Fibroblast of skin of back (primary cell): ENCODE data around the gene KITLG.
"Not testable (repeated sequence)": the region's sequence is repeated elsewhere in the genome, so short reads cannot be mapped to it uniquely, and the experiment has no call there.

ENCODE experiments used
- DNase-seq: peaks from one replicate; pipeline ENCODE4 v3.0.0-alpha.2; 2013

KITLG gene

DNA sequence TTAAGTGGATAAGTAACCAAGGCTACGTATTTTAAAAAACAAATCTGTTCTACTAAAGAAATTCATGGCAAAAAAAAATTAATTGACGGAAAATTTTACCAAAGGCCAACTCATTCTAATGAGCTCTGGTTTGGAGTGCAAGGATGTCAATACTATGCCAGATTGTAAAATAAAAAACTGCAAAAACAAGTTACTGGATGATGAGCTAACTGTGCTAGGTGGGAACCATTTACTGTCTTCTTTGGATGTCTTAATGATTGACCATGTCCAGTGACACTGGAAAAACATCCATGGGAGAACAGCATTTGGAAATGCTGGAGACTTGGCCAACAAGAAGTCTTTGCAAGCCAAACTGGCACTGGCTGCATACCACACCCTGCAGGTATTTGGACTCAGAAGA lies 41.6 kb downstream of the KITLG start:
- no peak for DNase-seq

DNA sequence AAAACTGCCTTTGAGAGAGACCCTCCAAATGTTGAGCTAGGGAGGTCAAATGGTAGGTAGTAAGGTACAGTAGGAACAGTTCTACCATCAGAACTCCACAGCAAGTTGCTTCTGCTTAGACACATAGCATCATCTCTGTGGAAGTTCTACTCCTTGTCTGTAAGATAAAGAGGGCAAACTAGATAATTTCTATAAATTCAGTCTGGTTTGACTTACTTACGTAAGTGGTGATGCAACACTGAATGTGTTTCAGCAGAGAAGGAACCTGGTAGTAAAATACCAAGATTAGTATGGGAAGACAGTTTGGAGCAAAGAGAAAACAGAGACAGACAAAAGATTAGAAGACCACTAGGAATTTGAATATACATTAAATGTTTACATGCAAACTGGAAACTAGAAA lies 42.0 kb downstream of the KITLG start:
- no peak for DNase-seq

DNA sequence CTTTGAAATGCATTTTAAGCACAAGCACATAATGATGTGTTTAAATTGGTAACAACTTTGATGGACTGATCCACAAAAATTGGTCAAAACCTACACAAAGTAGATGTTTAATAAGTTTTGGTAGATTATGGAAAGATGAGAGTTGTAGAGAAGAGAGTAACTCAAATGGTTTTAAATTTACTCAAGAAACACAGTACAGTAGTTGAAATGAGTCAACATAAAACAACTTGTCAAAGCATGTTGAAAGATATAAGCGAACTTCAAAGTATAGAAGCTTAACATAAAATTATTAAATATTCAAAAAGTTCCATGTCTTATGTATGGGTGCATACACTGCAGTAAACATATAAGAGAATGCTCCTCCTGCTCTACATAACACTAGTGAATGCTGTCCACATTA lies 49.4 kb downstream of the KITLG start:
- no peak for DNase-seq

DNA sequence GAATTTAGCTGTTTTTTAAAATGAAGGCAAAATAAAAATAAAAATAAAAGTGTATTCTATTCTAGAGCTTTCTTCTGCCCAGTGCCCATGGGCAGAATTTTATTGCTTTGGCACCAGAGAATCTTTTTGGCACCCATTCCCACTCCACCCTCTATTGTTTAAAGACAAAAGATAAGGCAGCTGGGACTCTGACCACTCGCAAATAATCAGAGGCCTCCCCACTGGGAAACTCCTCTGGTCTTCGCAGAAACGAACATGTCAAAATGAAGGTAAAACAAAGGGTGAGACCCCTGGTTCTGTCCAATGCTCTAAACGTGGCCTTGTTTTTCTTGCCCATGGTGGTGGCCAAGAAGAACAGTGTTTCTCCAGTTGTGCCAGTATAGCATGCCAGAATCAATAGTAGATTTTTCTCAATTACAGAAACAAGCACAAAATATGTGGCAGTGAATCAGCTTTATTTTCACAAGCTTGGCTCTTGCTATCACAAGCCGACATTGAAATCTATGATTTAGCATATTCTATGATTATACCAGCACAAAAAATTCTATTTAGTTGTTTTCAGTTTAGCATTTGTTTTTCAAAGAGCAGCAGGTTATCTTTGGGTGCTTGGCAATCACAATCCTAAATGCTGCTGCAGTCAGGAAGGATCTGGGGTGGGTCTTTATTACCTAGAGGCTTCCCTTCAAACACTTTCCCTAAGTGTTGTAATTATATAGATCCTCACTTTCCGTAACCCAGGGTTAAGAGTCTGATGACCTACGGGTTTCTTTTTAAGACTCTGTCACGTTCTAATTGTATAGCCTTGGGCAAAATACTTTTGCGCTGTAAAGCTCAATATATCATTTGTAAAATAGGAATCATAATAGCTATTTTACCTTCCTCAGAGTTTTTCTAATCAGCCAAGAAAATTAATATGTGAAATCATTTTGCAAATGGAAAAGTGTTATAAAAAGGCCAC lies 50.5 kb downstream of the KITLG start:
- DNase-seq = no peak

DNA sequence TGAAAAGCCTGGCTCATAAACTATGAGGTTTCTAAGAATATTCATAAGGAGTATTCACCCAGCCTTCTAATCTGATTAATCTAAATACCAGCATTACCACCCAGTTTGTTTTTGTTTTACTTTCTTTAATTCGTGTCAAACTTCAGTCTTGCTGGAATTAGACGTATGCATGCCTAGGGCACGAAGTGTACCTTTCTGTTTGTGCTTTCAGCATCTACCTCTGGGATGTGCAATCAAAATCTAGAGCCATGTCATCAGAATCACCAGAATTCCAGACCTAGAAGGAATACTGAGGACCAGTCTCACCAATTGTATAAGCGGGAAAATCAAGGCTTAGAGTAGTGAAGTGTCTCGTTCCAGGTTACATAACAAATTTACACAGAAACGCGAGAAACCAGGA lies 57.3 kb downstream of the KITLG start:
- DNase-seq = no peak

DNA sequence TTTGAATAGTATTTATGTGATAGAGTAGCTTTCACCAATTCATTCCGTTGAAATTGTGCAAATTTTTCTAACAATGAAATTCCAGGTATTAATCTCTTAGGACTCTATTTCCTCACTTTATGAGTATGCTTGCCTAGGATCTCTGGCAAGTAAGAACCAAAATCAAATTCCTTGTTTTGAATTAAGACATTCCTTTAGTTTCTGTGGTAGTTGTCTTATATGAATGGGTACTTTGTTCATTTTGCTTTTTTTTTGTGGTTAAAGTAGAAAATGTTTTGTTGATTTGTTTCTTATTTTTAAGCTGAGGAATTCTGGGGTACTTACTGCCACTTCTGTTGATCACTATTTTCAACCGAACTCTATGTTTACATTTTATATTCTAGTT lies 59.8 kb downstream of the KITLG start:
- DNase-seq = no peak

DNA sequence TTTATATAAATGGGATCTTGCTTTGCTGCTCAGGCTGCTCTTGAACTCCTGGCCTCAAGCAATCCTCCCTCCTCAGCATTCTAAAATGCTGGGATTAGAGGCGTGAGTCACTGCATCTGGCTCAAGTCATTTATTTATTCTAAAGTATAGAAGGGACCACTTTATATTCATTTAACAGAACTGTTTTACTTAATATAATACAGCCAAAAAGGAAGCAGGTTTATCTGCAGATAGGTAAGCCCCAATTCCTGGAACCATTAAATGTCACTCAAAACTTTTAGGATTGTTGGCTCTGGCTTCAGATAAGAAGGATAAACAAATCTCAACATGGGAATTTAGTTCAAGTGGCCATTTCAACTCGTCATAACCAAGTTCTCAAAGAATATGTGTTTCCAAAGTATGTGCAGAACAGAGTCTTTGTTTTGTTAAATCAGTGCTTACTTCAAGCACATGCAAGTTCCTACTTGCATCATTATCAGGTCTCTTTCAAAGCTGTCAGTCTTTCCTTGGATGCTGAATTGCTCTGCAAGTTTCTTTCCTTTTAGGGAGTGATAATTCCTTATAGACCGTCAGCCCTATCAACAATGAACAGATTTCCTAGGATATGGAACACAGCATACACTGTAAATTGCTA lies 60.4 kb downstream of the KITLG start:
- no peak for DNase-seq

DNA sequence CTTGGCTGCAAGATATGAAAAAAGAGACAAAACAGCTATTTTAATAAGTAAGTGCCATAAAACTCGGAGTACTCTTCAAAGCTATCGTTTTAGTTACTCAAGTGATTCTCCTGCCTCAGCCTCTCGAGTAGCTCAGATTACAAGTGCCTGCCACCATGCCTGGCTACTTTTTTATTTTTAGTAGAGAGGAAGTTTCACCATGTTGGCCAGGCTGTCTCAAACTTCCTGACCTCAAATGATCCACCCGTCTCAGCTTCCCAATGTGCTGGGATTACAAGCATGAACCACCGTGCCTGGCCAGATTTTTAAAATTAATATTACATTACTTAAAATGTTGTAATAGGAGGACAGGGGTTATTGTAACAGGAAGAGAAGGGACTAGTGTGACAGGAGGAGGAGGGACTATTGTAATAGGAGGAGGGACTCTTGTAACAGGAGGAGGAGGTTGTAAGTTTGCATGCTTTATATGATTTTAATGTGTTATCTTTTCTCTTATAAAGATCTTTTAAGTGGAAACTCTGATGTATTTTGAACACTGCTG lies 61.3 kb downstream of the KITLG start:
- DNase-seq = no peak

DNA sequence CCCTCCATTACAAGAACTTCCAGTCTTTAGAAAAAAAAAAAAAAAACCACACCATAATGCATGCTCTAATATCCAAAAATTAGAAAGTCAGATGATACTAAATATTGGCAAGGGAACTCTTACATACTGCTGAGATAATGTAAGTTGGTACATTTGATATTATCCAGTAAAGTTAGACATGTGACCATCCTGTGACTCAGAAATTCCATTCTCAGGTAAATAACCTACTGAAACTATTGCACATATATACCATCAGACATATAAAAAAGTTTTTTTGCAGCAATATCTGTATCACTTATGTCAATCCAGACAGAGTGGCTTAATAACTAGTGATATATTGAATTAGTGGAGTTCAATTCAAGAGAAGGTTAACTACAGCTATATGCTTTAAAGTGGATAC lies 63.5 kb downstream of the KITLG start:
- no peak for DNase-seq

DNA sequence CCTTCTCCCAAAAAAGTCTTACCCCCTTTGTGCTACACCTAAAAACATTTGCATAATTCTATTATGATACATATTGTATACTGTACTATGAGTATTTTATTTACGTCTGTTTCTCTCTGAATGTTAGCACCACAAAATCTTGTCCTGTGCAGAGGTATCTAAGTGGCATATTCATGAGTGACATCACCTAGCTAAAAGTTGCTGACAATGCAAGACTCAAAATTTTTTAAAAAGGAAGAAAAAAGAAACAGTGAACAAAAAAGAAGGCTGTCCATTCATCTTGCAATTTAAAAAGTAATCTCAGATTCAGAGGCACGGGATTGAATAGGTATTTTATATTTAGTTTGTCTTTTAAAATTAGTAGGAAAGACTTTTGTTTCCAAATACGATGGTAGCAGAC lies 69.4 kb downstream of the KITLG start:
- no peak for DNase-seq

DNA sequence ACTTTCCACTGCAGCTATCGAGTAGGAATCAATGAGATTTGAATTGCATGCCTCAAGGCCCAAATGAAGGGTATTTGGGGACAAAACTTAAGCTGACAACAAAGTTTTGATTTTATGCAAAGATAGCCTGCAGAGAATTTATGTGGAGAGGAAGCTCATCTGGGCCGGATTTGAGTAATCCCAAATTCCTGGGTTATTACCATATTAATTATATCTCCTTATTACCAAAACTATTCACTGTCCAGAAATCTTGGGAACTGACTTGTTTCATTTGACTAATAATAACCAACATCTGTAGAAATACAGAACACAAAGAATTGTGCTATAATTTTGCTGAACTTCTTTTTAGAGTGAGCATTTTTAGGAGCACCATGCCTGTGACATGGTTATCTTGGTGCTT lies 70.4 kb downstream of the KITLG start:
- DNase-seq = no peak

DNA sequence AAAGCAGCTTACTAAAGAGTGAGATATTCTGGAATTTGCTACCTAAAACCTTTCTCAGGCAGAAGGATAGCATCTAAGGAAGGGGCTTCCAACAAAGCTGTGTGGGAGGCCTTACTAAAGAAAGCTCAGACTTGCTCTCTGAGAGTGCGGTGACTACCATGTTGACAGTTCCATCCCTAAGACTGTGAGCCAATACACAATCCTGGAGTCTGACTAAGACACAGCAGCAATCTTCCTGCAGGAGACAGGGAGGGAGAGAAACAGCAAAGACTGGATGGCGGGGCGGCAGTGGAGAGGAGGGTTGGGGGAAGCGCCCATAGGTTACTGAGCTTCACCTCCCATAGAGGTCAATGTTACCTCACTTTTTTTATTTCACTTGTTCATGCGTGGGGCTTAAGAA lies 70.9 kb downstream of the KITLG start:
- DNase-seq = peak; percentile 57

DNA sequence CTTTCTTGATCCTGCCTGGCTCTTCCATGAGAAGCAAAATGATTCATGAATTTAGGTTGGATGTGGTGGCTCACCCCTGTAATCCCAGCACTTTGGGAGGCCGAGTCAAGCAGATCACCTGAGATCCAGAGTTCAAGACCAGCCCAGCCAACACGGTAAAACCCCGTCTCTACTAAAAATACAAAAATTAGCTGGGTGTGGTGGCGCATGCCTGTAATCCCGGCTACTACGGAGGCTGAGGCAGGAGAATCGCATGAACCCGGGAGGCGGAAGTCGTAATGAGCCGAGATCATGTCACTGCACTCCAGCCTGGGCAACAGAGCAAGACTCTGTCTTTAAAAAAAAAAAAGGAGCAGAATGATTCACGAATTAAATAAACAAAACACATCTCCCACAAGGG lies 72.4 kb downstream of the KITLG start:
- DNase-seq = not testable (repeated sequence)

DNA sequence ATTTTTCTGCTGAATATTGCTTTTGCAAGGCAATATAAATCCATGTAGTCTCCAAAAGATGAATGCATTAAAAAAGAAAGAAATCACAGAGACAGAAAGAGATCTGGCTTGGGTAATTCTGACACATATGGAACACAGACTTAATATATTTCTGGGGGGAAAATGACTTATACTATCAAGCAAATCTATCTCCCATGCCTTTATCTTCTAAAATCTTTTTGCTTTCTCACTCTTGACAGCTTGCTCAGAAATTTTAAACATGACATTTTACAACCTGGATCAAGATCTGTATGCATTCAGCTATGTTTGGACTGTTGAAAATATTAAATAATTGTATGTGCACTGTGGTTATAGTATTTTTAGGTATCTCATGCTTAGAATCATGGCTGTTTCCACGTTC lies 73.0 kb downstream of the KITLG start:
- no peak for DNase-seq

DNA sequence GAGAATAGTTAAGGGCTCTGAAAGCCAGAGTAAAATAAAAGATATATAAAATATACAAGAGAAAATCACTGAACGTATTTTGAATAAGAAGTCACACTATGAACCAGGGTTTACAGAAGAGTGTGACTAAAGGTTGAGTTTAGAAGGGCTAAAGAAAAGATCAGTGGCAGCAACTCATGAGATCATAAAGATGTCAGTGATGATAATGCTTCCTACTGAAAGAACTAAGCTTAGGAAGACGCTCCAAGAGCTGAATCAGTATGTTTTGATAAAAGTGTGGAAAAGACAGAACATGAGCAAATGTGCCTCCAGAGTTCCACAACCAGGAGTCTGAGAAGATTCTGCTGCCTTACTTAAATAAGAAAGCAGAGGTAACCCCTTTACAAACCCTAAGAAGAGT lies 74.6 kb downstream of the KITLG start:
- no peak for DNase-seq

DNA sequence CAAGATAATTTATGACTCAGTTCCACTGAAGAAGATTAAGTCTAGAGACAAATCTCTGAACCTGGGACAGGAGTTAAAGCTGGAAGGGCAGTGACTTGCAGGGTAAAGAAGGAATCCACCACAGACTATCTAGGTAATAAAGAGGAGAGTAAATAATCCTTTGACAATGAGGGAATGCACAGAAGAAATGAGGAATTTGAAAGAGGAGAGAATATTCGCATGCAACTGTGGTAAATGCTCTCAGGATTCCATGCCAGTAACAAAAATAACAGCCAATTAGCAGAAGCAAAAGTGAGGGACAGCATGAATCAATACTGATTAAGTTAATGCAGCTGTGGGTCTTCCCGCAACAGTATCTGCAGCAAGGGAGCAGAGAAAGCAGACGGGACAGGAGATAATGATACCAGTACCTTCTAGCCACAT lies 77.0 kb downstream of the KITLG start:
- no peak for DNase-seq

DNA sequence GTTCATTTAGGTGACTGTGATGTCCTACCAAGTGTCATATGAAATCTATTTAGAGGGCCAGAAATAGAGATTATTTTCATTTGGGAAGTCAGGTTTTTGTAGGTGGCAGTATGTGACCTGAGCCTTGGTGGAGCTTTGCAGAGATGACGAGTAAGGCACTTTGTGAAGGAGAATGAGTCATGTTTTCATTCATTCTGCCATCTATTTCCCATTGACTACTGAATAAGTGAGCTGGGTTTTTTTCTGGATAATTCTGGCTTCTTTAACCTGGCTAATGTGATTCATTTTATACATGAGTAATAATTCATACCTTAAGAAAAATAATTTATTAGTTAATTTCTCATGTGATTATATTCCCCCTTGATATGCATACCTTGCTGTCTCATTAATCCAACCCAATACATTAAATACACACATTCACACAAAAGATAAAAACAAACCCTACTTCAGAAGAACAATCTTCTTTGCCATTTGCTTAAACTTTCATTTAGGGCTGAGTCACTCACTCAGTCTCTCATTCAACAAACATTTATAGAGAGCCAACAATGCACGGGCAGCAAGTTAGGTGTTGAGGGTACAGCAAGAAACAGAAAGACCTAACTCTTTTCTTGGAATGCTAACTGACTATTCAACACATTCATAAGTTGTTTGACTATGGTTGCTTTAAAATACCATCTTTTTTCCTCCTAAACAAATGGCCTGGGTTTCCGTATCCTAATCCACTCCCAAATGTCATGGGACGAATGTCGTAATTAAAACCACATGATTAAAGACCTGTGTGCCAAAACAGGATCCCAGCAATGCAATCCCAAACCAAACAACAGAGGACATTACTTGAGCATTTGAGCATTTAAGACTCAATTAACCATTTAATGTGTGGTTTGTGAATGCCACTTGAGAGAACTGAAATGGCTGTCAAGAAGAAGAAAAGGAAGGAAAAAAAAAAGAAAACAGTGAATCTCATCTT lies 78.0 kb downstream of the KITLG start:
- peak; percentile 33 for DNase-seq

DNA sequence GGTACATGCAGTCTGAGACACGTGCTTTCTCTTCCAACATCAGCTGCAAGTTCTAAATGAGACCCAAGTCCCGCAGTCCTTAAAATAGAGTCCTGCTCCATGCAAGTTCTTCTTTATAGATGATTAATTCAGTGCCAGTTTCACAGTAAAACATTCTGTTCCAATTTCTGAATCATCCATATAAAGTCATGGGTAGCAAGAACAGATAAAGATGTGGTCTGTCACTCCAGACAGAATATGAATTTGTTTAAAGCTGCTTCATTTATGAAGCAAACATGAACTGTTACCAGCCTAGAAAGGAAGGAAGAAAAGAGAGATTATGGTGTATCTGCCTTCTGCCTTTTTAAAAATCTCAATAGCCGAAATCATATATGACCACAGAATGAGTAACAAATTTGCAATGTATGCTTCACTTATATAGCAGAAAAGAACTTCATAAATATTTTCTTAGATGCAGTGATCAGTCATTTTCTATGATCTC lies 83.3 kb downstream of the KITLG start:
- DNase-seq = peak; percentile 70

DNA sequence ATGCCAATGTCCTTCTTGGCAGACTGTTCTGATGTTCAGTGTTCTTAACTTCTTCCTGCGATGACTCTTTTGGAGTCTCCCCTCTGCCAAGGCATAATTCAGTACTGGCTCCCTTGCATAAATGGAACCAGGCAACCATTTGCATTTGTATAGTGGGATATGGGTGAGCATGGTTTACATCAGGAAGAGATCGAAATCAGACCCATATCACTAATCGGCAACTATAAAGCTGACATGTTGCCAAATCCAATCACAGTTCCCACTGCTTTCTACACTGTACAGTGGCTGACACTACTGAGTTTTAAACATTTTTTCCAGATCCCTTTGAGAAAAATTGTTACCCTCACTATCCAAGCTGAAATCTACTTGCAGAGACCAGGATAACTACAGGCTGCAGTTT lies 83.8 kb downstream of the KITLG start:
- no peak for DNase-seq

DNA sequence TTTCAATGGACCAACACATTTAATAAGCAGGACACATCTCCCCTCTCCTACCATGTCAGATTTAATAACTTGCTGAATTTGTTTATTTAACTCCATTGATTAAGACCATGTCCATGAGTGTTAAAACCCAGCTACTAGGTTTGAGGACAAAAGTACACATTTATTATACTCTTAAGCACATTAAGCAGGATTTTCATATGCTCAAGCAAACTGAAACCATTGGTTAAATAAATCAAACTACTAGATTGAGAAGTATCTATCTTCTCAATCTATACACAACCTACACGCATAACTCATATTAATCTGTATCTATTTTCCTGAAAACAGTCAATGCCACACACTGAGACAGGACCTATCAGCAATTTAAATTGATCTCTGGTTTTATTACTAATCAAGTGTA lies 85.2 kb downstream of the KITLG start:
- DNase-seq = no peak

DNA sequence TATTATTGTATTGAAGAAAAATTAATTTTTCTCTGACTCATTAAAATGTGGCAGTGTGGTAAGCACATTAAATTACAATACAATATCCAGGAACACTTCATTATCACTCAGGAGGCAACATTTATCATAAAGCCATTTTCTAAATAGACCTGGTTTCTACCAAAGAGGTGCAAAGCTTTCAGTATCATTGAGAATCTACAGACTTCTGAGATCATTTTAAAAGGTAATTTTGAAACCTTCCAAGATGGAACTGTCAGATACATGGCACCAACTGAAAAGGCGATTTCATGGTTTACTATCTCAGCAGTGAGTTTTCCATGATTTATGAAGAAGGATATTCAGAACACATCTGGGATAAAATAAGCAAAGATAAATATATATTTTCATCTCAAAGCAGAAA lies 85.8 kb downstream of the KITLG start:
- no peak for DNase-seq

DNA sequence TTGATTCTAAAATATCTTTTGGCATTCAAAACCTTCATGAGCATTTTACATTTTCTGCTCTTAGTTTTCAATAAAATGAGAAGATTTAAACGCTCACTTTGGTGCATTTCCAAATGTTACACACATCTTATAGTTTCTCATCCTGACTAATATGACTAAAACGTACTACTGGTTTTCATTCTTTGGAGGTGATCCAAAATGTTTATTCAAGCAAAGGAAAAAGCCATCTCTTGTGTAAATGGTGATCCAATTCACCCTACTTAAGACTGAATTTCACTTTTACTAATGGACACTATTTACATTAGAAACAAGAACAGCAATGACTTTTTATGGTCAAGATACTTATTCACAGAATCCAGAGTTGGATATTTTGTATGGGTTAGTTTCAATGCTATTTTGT lies 86.6 kb downstream of the KITLG start:
- peak; percentile 93 for DNase-seq

DNA sequence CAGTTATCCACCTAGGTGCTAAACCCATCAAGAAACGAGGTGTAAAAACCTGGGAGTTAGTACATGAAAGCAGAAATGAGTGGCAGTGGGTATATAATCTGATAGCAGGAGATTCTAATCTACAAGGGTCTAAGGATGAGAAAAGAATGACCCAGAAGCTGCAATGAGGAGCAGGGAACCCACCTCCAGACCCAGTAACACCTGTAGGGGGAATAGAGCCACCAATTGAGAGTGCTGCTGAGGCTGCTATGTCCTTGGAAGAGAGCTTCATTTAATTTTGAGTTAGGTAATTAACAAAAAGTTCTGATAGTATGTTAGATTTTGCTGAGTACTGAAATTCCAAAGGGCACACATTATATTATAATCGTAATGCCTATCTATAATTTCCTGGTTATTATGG lies 89.8 kb downstream of the KITLG start:
- no peak for DNase-seq
